ENCODE measurements around the gene KRT76. TPM values are rescaled to one million over a fixed set of nuclear protein-coding genes. Genes with fewer than 3 reads are reported as not detected.

The KRT76 gene
- total RNA-seq, 6 experiments from 2014 or later = not detected

- TF ChIP-seq CTCF (IDR thresholded peaks at IDR 0.05) = no peak
- no peak overlapping the region for H3K27ac Mint-ChIP-seq
- no peaks in the 10 kb centered on the region for H3K9me3 Mint-ChIP-seq
- DNase-seq = no peak
- no peak overlapping the region for H3K4me3 Mint-ChIP-seq
- peaks cover 9% of the 10 kb centered on the region for H3K4me1 Mint-ChIP-seq (ENCODE audit: low read depth)
- no peaks in the 10 kb centered on the region for H3K36me3 Mint-ChIP-seq (ENCODE audit: low read depth)
- peaks cover 48% of the 10 kb centered on the region for H3K27me3 Mint-ChIP-seq (ENCODE audit: insufficient read depth)
Observed at GRCh38 chr12:52814710-52815155, 37.6 kb upstream of the KRT76 start.

- H3K36me3 Mint-ChIP-seq (ENCODE audit: low read depth) = no peaks in the 10 kb centered on the region
- peak; percentile 43 for DNase-seq
- H3K9me3 Mint-ChIP-seq = no peaks in the 10 kb centered on the region
- no peak within 1 kb of the TSS for H3K4me3 Mint-ChIP-seq
- no peak for TF ChIP-seq CTCF (IDR thresholded peaks at IDR 0.05)
- no peak within 1 kb of the TSS for H3K27ac Mint-ChIP-seq
- H3K27me3 Mint-ChIP-seq (ENCODE audit: insufficient read depth) = peaks cover 45% of the 10 kb centered on the region
- peaks cover 9% of the 10 kb centered on the region for H3K4me1 Mint-ChIP-seq (ENCODE audit: low read depth)
Observed at GRCh38 chr12:52813885-52814709, 37.0 kb upstream of the KRT76 start, which contains the start of gene KRT4. Gene KRT4 (minus strand): TSS chr12:52814116. CDS start chr12:52814058, 58 bp downstream.

- Mint-ChIP-seq H3K4me1 (ENCODE audit: low read depth) (peaks cover 9% of the 10 kb centered on the region), H3K9me3 (no peaks in the 10 kb centered on the region), H3K27me3 (ENCODE audit: insufficient read depth) (peaks cover 45% of the 10 kb centered on the region)
Observed at GRCh38 chr12:52813203-52813819, 36.2 kb upstream of the KRT76 start.

GRCh38 chr12:52812749-52813148 is 35.6 kb upstream of the KRT76 start:
- no peaks in the 10 kb centered on the region for H3K36me3 Mint-ChIP-seq (ENCODE audit: low read depth)
- no peaks in the 10 kb centered on the region for H3K9me3 Mint-ChIP-seq
- H3K4me1 Mint-ChIP-seq (ENCODE audit: low read depth) = peaks cover 9% of the 10 kb centered on the region
- peaks cover 45% of the 10 kb centered on the region for H3K27me3 Mint-ChIP-seq (ENCODE audit: insufficient read depth)
- no peak for TF ChIP-seq CTCF (IDR thresholded peaks at IDR 0.05)
- no peak for DNase-seq
- H3K27ac Mint-ChIP-seq = no peak overlapping the region
- no peak overlapping the region for H3K4me3 Mint-ChIP-seq

More at GRCh38 chr12:52813203-52813819, 36.2 kb upstream of the KRT76 start:
- H3K36me3 Mint-ChIP-seq (ENCODE audit: low read depth) = no peaks in the 10 kb centered on the region
- TF ChIP-seq CTCF (IDR thresholded peaks at IDR 0.05) = no peak
- H3K4me3 Mint-ChIP-seq = no peak overlapping the region
- H3K27ac Mint-ChIP-seq = no peak overlapping the region
- DNase-seq = no peak

- H3K4me3 Mint-ChIP-seq = no peak overlapping the region
- no peaks in the 10 kb centered on the region for H3K9me3 Mint-ChIP-seq
- no peak for TF ChIP-seq CTCF (IDR thresholded peaks at IDR 0.05)
- no peak overlapping the region for H3K27ac Mint-ChIP-seq
- H3K4me1 Mint-ChIP-seq (ENCODE audit: low read depth) = peaks cover 9% of the 10 kb centered on the region
- no peaks in the 10 kb centered on the region for H3K36me3 Mint-ChIP-seq (ENCODE audit: low read depth)
- DNase-seq = no peak
- H3K27me3 Mint-ChIP-seq (ENCODE audit: insufficient read depth) = peaks cover 43% of the 10 kb centered on the region
Observed at GRCh38 chr12:52812073-52812400, 34.9 kb upstream of the KRT76 start.
